Activated naive CD8-positive, alpha-beta T cell treated with anti-CD3 and anti-CD28 coated beads for 36 hours (primary cell): ENCODE results near the gene GLIS1. TPM values are rescaled to one million over a fixed set of nuclear protein-coding genes. Genes with fewer than 3 reads are reported as not detected.

Source experiments
- DNase-seq: peaks from one replicate; pipeline ENCODE4 v3.0.0; 2021
- H3K27ac Mint-ChIP-seq: one replicate; pipeline ENCODE4 v1.8.0; 2022; ENCODE audit warnings: mild to moderate bottlenecking, moderate library complexity, mixed read lengths
- H3K27me3 Mint-ChIP-seq: one replicate; pipeline ENCODE4 v1.8.0; 2022; ENCODE audit warnings: mild to moderate bottlenecking, mixed read lengths
- H3K36me3 Mint-ChIP-seq: one replicate; pipeline ENCODE4 v1.8.0; 2021; ENCODE audit warnings: mild to moderate bottlenecking, mixed read lengths
- H3K4me1 Mint-ChIP-seq: one replicate; pipeline ENCODE4 v1.8.0; 2021; ENCODE audit warnings: mixed read lengths
- H3K4me3 Mint-ChIP-seq: one replicate; pipeline ENCODE4 v1.8.0; 2022; ENCODE audit warnings: mild to moderate bottlenecking, moderate library complexity, mixed read lengths
- H3K9me3 Mint-ChIP-seq: one replicate; pipeline ENCODE4 v1.8.0; 2022; ENCODE audit warnings: mixed read lengths
- total RNA-seq, 2 experiments: library from RNA; stranded (reverse); gene quantifications; one replicate each; pipeline ENCODE4 v1.2.3, GENCODE V29; 2021

The GLIS1 gene
- total RNA-seq, 2 experiments from 2014 or later: 0.10 TPM; not detected in 1

GRCh38 chr1:53600001-53600400 lies 139.0 kb downstream of the GLIS1 start:
- Mint-ChIP-seq H3K36me3 (no peaks in the 10 kb centered on the region), H3K4me3 (no peak overlapping the region), H3K27ac (no peak overlapping the region), H3K9me3 (no peaks in the 10 kb centered on the region), H3K4me1 (peaks cover 3% of the 10 kb centered on the region), H3K27me3 (no peaks in the 10 kb centered on the region)
- no peak for DNase-seq

DNA sequence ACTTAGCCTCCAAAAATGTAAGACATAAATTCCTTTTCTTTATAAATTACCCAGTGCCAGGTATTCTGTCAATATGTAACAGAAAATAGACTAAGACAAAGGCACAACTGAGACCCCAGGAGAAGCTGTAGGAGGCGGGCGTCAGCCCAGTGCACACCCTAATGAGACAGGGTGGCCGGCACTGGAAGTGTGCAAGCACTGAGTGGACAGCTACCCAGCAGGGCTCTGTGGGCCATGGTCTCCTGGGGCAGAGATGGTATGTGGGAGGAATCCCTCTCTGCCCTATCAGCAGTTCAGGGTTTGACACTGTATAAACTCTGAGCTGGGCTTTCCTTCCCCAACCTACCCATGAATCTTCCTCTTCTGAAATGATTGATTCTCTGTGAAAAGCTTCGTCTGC lies 139.5 kb downstream of the GLIS1 start:
- no peaks in the 10 kb centered on the region for H3K27me3 Mint-ChIP-seq
- DNase-seq: no peak
- no peaks in the 10 kb centered on the region for H3K36me3 Mint-ChIP-seq
- peaks cover 3% of the 10 kb centered on the region for H3K4me1 Mint-ChIP-seq
- no peak overlapping the region for H3K27ac Mint-ChIP-seq
- H3K4me3 Mint-ChIP-seq: no peak overlapping the region
- no peaks in the 10 kb centered on the region for H3K9me3 Mint-ChIP-seq

GRCh38 chr1:53598966-53599365 lies 140.0 kb downstream of the GLIS1 start:
- Mint-ChIP-seq H3K36me3 (no peaks in the 10 kb centered on the region), H3K4me3 (no peak overlapping the region), H3K4me1 (peaks cover 3% of the 10 kb centered on the region), H3K27ac (no peak overlapping the region), H3K9me3 (no peaks in the 10 kb centered on the region), H3K27me3 (no peaks in the 10 kb centered on the region)
- no peak for DNase-seq

DNA sequence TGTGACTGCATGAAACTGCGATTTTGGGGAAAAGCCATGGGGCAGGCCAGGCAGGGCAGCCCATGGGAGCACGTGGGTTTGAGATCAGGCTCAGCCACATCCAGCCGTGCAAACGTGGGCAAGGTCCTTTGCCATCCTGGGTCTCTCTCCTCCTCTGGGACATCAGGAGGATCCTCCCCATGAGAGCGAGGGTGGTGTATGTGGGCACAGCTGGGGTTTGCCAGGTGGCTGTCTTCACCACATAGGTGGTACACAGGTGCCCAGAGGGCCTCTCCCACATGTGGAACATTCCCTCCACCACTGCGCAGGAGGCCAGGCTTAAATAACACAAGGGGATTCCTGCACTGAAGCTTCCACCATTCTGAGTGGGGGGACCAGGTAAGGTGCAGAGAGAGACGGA lies 143.1 kb downstream of the GLIS1 start:
- no peaks in the 10 kb centered on the region for H3K27me3 Mint-ChIP-seq
- DNase-seq: no peak
- H3K9me3 Mint-ChIP-seq: no peaks in the 10 kb centered on the region
- H3K36me3 Mint-ChIP-seq: no peaks in the 10 kb centered on the region
- H3K4me1 Mint-ChIP-seq: peaks cover under 1% of the 10 kb centered on the region
- no peak overlapping the region for H3K27ac Mint-ChIP-seq
- H3K4me3 Mint-ChIP-seq: no peak overlapping the region

GRCh38 chr1:53594391-53595180 lies 144.4 kb downstream of the GLIS1 start:
- H3K9me3 Mint-ChIP-seq: no peaks in the 10 kb centered on the region
- H3K27ac Mint-ChIP-seq: no peak overlapping the region
- DNase-seq: no peak
- H3K27me3 Mint-ChIP-seq: no peaks in the 10 kb centered on the region
- H3K4me1 Mint-ChIP-seq: no peaks in the 10 kb centered on the region
- H3K36me3 Mint-ChIP-seq: no peaks in the 10 kb centered on the region
- no peak overlapping the region for H3K4me3 Mint-ChIP-seq

DNA sequence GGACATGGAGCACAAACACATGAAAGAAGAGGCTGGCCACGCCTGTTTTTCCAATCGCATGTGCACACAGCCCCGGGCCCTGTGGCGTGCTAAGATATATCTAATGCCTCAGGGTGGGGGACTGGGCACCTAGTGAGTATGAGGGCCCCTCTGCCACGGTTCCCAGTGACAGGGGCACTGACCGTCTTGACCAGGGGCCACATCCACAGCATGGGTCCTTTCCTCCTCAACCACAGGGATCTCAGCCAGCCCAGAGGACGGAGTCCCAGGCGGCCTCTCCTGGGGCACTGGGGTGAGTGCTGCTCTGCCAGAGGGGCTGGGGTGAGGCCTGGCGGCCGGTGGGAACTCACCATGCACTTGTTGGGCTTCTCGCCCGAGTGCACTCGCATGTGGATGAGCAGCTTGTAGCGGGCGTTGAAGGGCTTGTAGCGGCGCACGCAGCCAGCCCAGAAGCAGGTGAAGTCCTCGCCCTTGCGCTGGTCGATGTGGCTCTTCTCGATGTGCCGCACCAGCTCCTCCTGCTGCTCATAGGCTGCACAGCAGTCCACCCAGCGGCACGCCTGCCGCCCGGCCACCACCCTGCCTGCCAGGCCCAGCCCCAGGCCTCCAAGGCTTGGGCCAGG lies 145.1 kb downstream of the GLIS1 start:
- Mint-ChIP-seq H3K27me3 (no peaks in the 10 kb centered on the region), H3K27ac (no peak overlapping the region), H3K4me3 (no peak overlapping the region), H3K36me3 (no peaks in the 10 kb centered on the region), H3K9me3 (no peaks in the 10 kb centered on the region), H3K4me1 (no peaks in the 10 kb centered on the region)
- peak; percentile 10 for DNase-seq

DNA sequence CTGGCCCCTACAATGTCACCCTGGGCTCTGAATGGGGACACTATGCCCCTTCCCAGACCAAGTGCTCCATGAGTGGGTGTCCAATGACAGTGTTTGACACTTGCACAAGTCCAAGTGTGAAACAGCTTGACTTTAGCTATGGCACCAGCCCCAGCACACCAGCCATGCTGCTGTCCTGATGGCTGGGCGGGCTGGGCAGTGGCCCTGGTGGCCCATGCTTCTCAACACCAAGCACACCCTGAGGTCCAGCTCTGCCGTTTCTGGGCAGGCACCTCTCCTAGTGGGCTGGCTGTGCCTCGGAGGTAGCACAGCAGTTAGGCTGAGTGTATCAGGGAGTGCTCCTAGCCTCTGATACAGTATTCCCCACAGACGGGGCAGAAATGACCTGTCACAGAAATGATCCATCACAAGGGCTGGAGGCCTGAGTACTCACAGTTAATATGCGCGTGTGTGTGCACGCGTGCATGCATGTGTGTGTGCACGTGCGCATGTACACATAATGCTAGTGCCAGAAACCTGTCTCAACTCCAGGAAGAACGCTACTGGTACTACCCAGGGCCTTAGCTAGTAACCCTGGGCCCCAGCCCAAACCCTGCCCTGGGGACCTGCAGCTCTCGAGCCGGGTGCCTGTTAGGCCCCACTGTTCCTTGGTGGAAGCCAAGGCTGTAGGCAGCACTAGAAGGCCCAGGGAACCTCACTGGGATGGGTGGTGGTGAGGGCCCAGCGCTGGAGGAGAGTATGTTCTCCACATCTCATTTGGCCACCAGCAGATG lies 145.8 kb downstream of the GLIS1 start:
- Mint-ChIP-seq H3K9me3 (no peaks in the 10 kb centered on the region), H3K27me3 (no peaks in the 10 kb centered on the region), H3K36me3 (no peaks in the 10 kb centered on the region), H3K4me1 (no peaks in the 10 kb centered on the region), H3K4me3 (no peak overlapping the region), H3K27ac (no peak overlapping the region)
- no peak for DNase-seq

DNA sequence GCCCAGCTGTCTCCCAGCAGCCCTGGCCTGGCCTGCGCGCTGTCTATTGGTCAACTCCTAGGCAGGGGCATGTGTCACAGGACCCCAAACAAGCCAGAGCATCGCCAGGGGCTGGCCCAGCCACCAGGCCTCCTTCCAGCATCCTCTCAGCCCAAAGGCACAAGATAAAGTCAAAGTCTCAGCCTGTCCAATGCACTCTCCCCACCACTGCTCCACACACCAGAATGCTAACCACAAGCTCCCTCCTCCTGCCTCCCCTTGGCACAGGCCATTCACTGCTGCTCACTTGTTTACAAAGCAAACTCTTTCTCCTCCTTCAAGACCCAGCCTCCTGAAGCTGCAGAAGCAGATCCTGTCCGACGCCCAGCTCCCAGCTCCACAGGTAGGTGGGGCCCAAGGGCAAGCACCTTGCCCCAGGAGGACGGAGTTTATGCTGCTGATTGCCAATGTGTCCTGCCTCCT lies 146.4 kb downstream of the GLIS1 start:
- no peaks in the 10 kb centered on the region for H3K27me3 Mint-ChIP-seq
- no peaks in the 10 kb centered on the region for H3K9me3 Mint-ChIP-seq
- no peak for DNase-seq

GRCh38 chr1:53591924-53592323 lies 147.0 kb downstream of the GLIS1 start:
- no peaks in the 10 kb centered on the region for H3K4me1 Mint-ChIP-seq
- no peak for DNase-seq
- no peaks in the 10 kb centered on the region for H3K9me3 Mint-ChIP-seq
- H3K36me3 Mint-ChIP-seq: no peaks in the 10 kb centered on the region
- H3K4me3 Mint-ChIP-seq: no peak overlapping the region
- no peak overlapping the region for H3K27ac Mint-ChIP-seq
- no peaks in the 10 kb centered on the region for H3K27me3 Mint-ChIP-seq

More for the DNA sequence above, 146.4 kb downstream of the GLIS1 start:
- Mint-ChIP-seq H3K4me1 (no peaks in the 10 kb centered on the region), H3K36me3 (no peaks in the 10 kb centered on the region), H3K4me3 (no peak overlapping the region), H3K27ac (no peak overlapping the region)

GRCh38 chr1:53590531-53591515 lies 148.1 kb downstream of the GLIS1 start:
- Mint-ChIP-seq H3K4me1 (no peaks in the 10 kb centered on the region), H3K36me3 (no peaks in the 10 kb centered on the region), H3K27me3 (no peaks in the 10 kb centered on the region), H3K9me3 (no peaks in the 10 kb centered on the region), H3K4me3 (no peak overlapping the region), H3K27ac (no peak overlapping the region)
- no peak for DNase-seq

DNA sequence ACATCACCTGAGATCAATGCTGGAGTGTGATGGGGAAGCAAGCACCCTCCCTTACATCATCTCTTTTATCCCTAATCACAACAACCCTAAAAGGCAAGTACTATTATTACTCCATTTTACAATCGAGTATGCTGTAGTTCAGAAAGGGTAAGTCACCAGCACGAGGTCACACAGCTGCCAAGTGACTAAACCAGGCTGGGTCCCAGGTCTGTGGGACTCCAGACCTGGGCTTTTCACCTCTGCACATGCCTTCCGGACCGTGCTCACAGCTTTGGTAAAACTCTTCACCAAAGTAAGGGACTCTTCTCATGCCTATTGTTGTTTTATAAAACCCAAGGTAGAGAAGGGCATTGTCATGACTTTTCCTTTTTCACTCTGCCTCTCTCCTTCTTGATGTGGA lies 148.9 kb downstream of the GLIS1 start:
- peaks cover 4% of the 10 kb centered on the region for H3K4me1 Mint-ChIP-seq
- no peaks in the 10 kb centered on the region for H3K27me3 Mint-ChIP-seq
- H3K27ac Mint-ChIP-seq: no peak overlapping the region
- no peak overlapping the region for H3K4me3 Mint-ChIP-seq
- no peaks in the 10 kb centered on the region for H3K9me3 Mint-ChIP-seq
- DNase-seq: no peak
- H3K36me3 Mint-ChIP-seq: no peaks in the 10 kb centered on the region

DNA sequence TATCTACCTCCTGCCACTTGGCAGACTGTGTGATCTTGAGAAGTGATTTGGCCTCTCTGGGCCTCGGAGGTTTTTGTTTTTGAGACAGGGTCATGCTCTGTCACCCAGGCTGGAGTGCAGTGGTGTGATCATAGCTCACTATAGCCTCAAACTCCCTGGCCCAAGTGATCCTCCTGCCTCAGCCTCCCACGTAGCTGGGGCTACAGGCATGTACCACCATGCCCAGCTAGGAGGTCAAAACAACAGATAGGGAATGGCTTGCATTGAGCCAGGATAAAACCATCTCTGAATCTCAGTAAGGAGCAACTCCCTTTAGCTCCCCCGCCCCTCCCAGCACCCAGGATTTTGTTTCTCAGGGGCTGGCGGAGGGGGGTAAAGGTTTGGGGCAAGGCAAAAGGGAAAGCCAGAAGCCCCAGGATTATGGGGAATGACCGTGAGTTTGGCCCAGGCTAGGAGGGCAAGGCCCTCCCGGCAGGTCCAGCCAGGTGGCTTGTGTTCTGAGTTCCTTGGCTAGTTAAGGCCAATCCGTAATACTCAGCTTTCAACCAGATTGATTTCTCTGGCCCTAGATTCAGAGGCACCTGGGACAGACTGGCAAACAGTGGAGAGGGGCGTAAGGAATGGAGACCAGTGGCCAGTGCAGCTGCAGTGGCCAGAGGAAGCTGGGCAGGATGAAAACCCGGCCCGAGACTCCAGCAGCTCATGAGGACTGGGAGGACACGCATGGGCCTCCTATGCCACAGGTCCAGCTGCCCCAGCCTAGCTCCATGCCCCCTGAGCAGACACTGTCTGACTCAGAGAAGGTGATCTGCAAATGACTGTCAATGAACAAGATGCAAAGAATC lies 149.7 kb downstream of the GLIS1 start:
- H3K4me3 Mint-ChIP-seq: no peak overlapping the region
- H3K27ac Mint-ChIP-seq: no peak overlapping the region
- H3K27me3 Mint-ChIP-seq: no peaks in the 10 kb centered on the region
- H3K4me1 Mint-ChIP-seq: peaks cover 11% of the 10 kb centered on the region
- no peaks in the 10 kb centered on the region for H3K36me3 Mint-ChIP-seq
- H3K9me3 Mint-ChIP-seq: no peaks in the 10 kb centered on the region
- no peak for DNase-seq

GRCh38 chr1:53588053-53588779 lies 150.7 kb downstream of the GLIS1 start:
- Mint-ChIP-seq H3K4me1 (peaks cover 11% of the 10 kb centered on the region), H3K36me3 (no peaks in the 10 kb centered on the region), H3K27ac (no peak overlapping the region), H3K27me3 (no peaks in the 10 kb centered on the region), H3K4me3 (no peak overlapping the region), H3K9me3 (no peaks in the 10 kb centered on the region)
- DNase-seq: no peak
